Liver (tissue), 9 donors: ENCODE measurements around the gene CFAP45. TPM values are rescaled to one million over a fixed set of nuclear protein-coding genes. Genes with fewer than 3 reads are reported as not detected.

Source experiments
- DNase-seq: peaks from one replicate; pipeline ENCODE4 v3.0.0-alpha.2; 2017; ENCODE audit warnings: low spot score
- H3K27ac ChIP-seq, 2 donors: one replicate each; pipeline ENCODE4 v1.7.0; 2013; ENCODE audit warnings: inconsistent platforms in 2 of 2, low read length in 2 of 2, control low read depth in 1 of 2, low read depth in 1 of 2, mild to moderate bottlenecking in 1 of 2
- H3K27me3 ChIP-seq, 4 donors: one replicate each; pipeline versions ENCODE4 v1.6.1 to v1.7.0; 2013; ENCODE audit warnings: low read length in 3 of 4, inconsistent platforms in 1 of 4, mild to moderate bottlenecking in 1 of 4, moderate library complexity in 1 of 4; ENCODE audit not compliant: control insufficient read depth in 4 of 4, insufficient read depth in 4 of 4
- H3K36me3 ChIP-seq, 4 donors: one replicate each; pipeline versions ENCODE4 v1.6.1 to v1.7.0; 2013; ENCODE audit warnings: low read length in 3 of 4, mild to moderate bottlenecking in 3 of 4, low read depth in 1 of 4, moderate library complexity in 1 of 4; ENCODE audit not compliant: control insufficient read depth in 4 of 4, insufficient read depth in 3 of 4
- H3K4me1 ChIP-seq, 4 donors: one replicate each; pipeline versions ENCODE4 v1.6.1 to v1.7.0; 2013; ENCODE audit warnings: low read length in 3 of 4, mild to moderate bottlenecking in 3 of 4, moderate library complexity in 1 of 4; ENCODE audit not compliant: control insufficient read depth in 4 of 4, insufficient read depth in 4 of 4
- H3K4me3 ChIP-seq, 3 donors: one replicate each; pipeline versions ENCODE4 v1.6.1 to v1.7.0; 2013; ENCODE audit warnings: low read length in 3 of 3, control low read depth in 1 of 3, low read depth in 1 of 3, mild to moderate bottlenecking in 1 of 3
- H3K9ac ChIP-seq, 2 donors: one replicate each; pipeline ENCODE4 v1.7.0; 2013; ENCODE audit warnings: low read length in 2 of 2, mild to moderate bottlenecking in 2 of 2, moderate library complexity in 2 of 2, control low read depth in 1 of 2, low read depth in 1 of 2
- H3K9me3 ChIP-seq, 4 donors: one replicate each; pipeline versions ENCODE4 v1.6.1 to v1.7.0; 2013; ENCODE audit warnings: low read length in 3 of 4; ENCODE audit not compliant: control insufficient read depth in 4 of 4
- ATF3 ChIP-seq: IDR thresholded peaks from 2 replicates; pipeline ENCODE4 v1.6.1; 2016; ENCODE audit warnings: antibody characterized with exemption
- EGR1 ChIP-seq, 2 donors: IDR thresholded peaks; 2 replicates each; pipeline ENCODE4 v1.6.1; 2016 to 2018; ENCODE audit warnings: antibody characterized with exemption in 2 of 2, low read depth in 2 of 2
- FOXA1 ChIP-seq: IDR thresholded peaks from 2 replicates; pipeline ENCODE4 v1.6.1; 2016; ENCODE audit warnings: antibody characterized with exemption
- FOXA2 ChIP-seq: IDR thresholded peaks from 2 replicates; pipeline ENCODE4 v1.6.1; 2016; ENCODE audit warnings: antibody characterized with exemption
- GABPA ChIP-seq, 2 donors: IDR thresholded peaks in 1 of 2; conservative IDR thresholded peaks in 1 of 2; 2 replicates each; pipeline ENCODE4 v1.6.1; 2016; ENCODE audit warnings: antibody characterized with exemption in 2 of 2, mild to moderate bottlenecking in 1 of 2, moderate library complexity in 1 of 2
- HNF4A ChIP-seq, 2 donors: conservative IDR thresholded peaks; 2 replicates each; pipeline ENCODE4 v1.6.1; 2016; ENCODE audit warnings: antibody characterized with exemption in 2 of 2, mild to moderate bottlenecking in 2 of 2
- HNF4G ChIP-seq: IDR thresholded peaks from 2 replicates; pipeline ENCODE4 v1.6.1; 2016; ENCODE audit warnings: antibody characterized with exemption
- JUND ChIP-seq, 2 donors: IDR thresholded peaks; 2 replicates each; pipeline ENCODE4 v1.6.1; 2016; ENCODE audit warnings: antibody characterized with exemption in 2 of 2
- MAX ChIP-seq: IDR thresholded peaks from 2 replicates; pipeline ENCODE4 v1.6.1; 2016; ENCODE audit warnings: antibody characterized with exemption
- NR2F2 ChIP-seq: IDR thresholded peaks from 2 replicates; pipeline ENCODE4 v1.6.1; 2016; ENCODE audit warnings: antibody characterized with exemption
- RAD21 ChIP-seq, 2 donors: IDR thresholded peaks; 2 replicates each; pipeline ENCODE4 v1.6.1; 2016; ENCODE audit warnings: antibody characterized with exemption in 2 of 2, mild to moderate bottlenecking in 2 of 2
- REST ChIP-seq: IDR thresholded peaks from 2 replicates; pipeline ENCODE4 v1.6.1; 2016; ENCODE audit warnings: antibody characterized with exemption, mild to moderate bottlenecking
- RXRA ChIP-seq, 2 donors: IDR thresholded peaks; 2 replicates each; pipeline ENCODE4 v1.6.1; 2017 to 2018; ENCODE audit warnings: antibody characterized with exemption in 2 of 2, mild to moderate bottlenecking in 1 of 2
- SP1 ChIP-seq: IDR thresholded peaks from 2 replicates; pipeline ENCODE4 v1.6.1; 2018; ENCODE audit warnings: antibody characterized with exemption, mild to moderate bottlenecking
- TAF1 ChIP-seq: conservative IDR thresholded peaks from 2 replicates; pipeline ENCODE4 v1.6.1; 2016; ENCODE audit warnings: antibody characterized with exemption, mild to moderate bottlenecking
- YY1 ChIP-seq: IDR thresholded peaks from 2 replicates; pipeline ENCODE4 v1.6.1; 2016; ENCODE audit warnings: antibody characterized with exemption, mild to moderate bottlenecking
- ZBTB33 ChIP-seq: IDR thresholded peaks from 2 replicates; pipeline ENCODE4 v1.6.1; 2016; ENCODE audit warnings: antibody characterized with exemption
- WGBS: extraction: QIAGEN DNeasy Blood & Tissue Kit; methylation state at CpG from one replicate; pipeline ENCODE4 v1.1.7; 2013; 5-methylcytosine and 5-hydroxymethylcytosine counted together
- polyA plus RNA-seq, 2 donors: library from polyadenylated mRNA; stranded (reverse) in 1 of 2; unstranded in 1 of 2; fragments of 200-250 nt in 1 of 2; fragments of >200 nt in 1 of 2; fragmentation: Nextera tagmentation in 1 of 2; extraction: Ambion mirVana in 1 of 2; gene quantifications; one replicate each; pipeline versions ENCODE4 v1.2.1 to v1.2.3, GENCODE V29; 2013 to 2015
- total RNA-seq, 2 donors: library from RNA; depleted of rRNA; stranded (reverse); fragments of >200 nt; gene quantifications; one replicate each; pipeline ENCODE4 v1.2.3, GENCODE V29; 2014
- TF ChIP-seq, protein P1 (sequence below): fragments of 150-350 bp; IDR thresholded peaks from 2 replicates; pipeline ENCODE4 v1.5.1; 2017; ENCODE audit warnings: improper control_type of control experiment, low read depth, low read length; ENCODE audit not compliant: missing input control
- donor health status: healthy.
- donor health status: healthy.
- donor health status: healthy.
- donor health status: healthy.
- donor health status: healthy.

CFAP45 gene
- total and polyA plus RNA-seq, 4 donors = 0.03 to 0.24 TPM; not detected in 2

DNA sequence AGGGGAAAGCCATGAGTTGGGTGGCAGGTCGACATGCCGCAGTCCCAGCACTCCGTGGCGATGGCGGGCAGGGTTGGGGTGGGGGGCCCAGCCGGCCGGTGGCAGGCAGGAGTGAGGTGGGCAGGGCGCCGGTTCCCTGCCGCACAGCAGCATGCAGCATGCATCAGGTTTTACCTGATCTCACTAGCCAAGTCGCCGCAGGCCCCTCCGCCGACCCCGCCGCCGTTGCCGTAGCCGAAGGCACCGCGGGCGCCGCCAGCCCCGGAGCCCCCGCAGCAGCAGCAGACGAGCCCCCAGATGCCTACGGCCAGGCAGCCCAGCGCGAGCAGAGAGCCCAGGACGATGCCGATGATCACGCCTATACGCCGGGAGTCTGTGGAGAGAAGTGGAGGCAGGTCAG, 44.3 kb downstream of the CFAP45 start:
- H3K9ac ChIP-seq = no peak overlapping the region
- H3K27ac ChIP-seq = no peak overlapping the region
- peaks cover 4 to 12% (median 7%) of the 10 kb centered on the region in 4 donors for H3K4me1 ChIP-seq
- DNase-seq = no peak
- H3K36me3 ChIP-seq = no peaks in the 10 kb centered on the region
- no peak overlapping the region for H3K4me3 ChIP-seq
- H3K27me3 ChIP-seq = no peaks in the 10 kb centered on the region
- no peaks in the 10 kb centered on the region for H3K9me3 ChIP-seq
- 58% methylated on average over 34 of the region's 34 CpGs for WGBS
- TF ChIP-seq ATF3 (no peak), RAD21 (IDR thresholded peaks at IDR 0.05) (no peak), HNF4A (conservative IDR thresholded peaks at IDR 0.05) (no peak), JUND (IDR thresholded peaks at IDR 0.05) (no peak), YY1 (no peak), ZBTB33 (no peak), REST (no peak), FOXA1 (no peak), FOXA2 (no peak), SP1 (no peak), EGR1 (IDR thresholded peaks at IDR 0.05; ENCODE audit: low read depth in 2 of 2) (no peak)

DNA sequence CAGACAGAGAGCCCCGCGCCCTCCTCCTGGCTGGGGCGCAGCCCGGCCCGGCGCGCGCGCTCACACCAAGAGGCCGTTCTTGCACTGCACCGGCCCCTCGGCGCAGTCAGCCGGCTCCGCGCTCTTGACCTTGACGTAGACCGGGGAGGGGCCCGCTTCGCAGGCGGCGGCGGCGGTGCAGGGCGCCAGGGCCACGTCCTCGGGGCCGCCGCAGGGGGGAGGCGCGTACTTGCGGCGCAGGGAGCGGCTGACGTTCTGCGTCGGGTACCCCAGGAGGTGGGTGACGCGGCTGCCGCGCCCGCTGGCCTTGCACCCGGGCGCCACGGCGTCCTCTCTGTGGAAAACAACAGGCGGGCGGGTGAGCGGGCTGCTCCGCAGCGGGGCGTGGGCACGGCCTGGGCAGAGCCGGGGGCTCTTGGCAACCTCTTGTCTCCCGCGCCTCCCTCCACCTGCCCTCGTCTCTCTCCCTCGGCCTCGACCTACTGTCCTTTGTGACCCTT, 45.2 kb downstream of the CFAP45 start:
- Histone ChIP-seq H3K27ac (peak overlapping the region; percentile 56 to 75), H3K9ac (no peak overlapping the region), H3K27me3 (no peaks in the 10 kb centered on the region), H3K9me3 (no peaks in the 10 kb centered on the region), H3K4me3 (peak overlapping the region in 2 of 3 donors; percentile 46 to 54), H3K36me3 (no peaks in the 10 kb centered on the region), H3K4me1 (peaks cover 4 to 12% (median 7%) of the 10 kb centered on the region in 4 donors)
- DNase-seq = peak; percentile 50
- 1% methylated on average over 59 of the region's 59 CpGs for WGBS
- no peak for TF ChIP-seq RXRA (IDR thresholded peaks at IDR 0.05)
- TF ChIP-seq ATF3 = no peak
- no peak for TF ChIP-seq EGR1 (IDR thresholded peaks at IDR 0.05; ENCODE audit: low read depth in 2 of 2)
- no peak for TF ChIP-seq NR2F2
- no peak for TF ChIP-seq RAD21 (IDR thresholded peaks at IDR 0.05)
- no peak for TF ChIP-seq HNF4G
- TF ChIP-seq, protein P1, sequence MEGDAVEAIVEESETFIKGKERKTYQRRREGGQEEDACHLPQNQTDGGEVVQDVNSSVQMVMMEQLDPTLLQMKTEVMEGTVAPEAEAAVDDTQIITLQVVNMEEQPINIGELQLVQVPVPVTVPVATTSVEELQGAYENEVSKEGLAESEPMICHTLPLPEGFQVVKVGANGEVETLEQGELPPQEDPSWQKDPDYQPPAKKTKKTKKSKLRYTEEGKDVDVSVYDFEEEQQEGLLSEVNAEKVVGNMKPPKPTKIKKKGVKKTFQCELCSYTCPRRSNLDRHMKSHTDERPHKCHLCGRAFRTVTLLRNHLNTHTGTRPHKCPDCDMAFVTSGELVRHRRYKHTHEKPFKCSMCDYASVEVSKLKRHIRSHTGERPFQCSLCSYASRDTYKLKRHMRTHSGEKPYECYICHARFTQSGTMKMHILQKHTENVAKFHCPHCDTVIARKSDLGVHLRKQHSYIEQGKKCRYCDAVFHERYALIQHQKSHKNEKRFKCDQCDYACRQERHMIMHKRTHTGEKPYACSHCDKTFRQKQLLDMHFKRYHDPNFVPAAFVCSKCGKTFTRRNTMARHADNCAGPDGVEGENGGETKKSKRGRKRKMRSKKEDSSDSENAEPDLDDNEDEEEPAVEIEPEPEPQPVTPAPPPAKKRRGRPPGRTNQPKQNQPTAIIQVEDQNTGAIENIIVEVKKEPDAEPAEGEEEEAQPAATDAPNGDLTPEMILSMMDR = no peak
- TF ChIP-seq MAX = no peak
- TF ChIP-seq YY1 = no peak
- TF ChIP-seq GABPA (IDR thresholded peaks at IDR 0.05 in 1 of 2, conservative IDR thresholded peaks at IDR 0.05 in 1 of 2) = no peak
- TF ChIP-seq SP1 = no peak
- no peak for TF ChIP-seq ZBTB33
- no peak for TF ChIP-seq TAF1
- no peak for TF ChIP-seq HNF4A (conservative IDR thresholded peaks at IDR 0.05)
- TF ChIP-seq FOXA1 = no peak
- no peak for TF ChIP-seq FOXA2
- no peak for TF ChIP-seq JUND (IDR thresholded peaks at IDR 0.05)
